ENCODE data around the gene FGF12. TPM values are rescaled to one million over a fixed set of nuclear protein-coding genes. Genes with fewer than 3 reads are reported as not detected.

FGF12 gene
- total RNA-seq, 8 experiments from 2014 or later = 8.2 to 173 (median 21.6) TPM

GRCh38 chr3:192275741-192276355 lies 451.5 kb downstream of the FGF12 start:
- H3K27ac ChIP-seq = no peak overlapping the region
- H3K4me1 ChIP-seq (replicated peaks in 1 of 2) = peaks cover 0 to 10% of the 10 kb centered on the region in 2 donors
- ATAC-seq (replicated peaks in 6 of 8) = peak in 1 of 8 experiments; percentile 8
- in situ Hi-C loops (cut with MboI; ENCODE audit: low pct_unique_long_range_greater_than_20kb in 2 of 9, low sequenced_read_pairs in 9 of 9, unreplicated experiment in 9 of 9) = no loop called here
- H3K4me3 ChIP-seq = no peak overlapping the region
- 21 to 89% (median 68%) methylated on average over 1 to 7 of the region's 7 CpGs for WGBS, 10 experiments

GRCh38 chr3:192273697-192274010 lies 453.7 kb downstream of the FGF12 start:
- in situ Hi-C loops (cut with MboI; ENCODE audit: low pct_unique_long_range_greater_than_20kb in 2 of 9, low sequenced_read_pairs in 9 of 9, unreplicated experiment in 9 of 9) = no loop called here
- H3K27ac ChIP-seq = no peak overlapping the region
- 4 to 100% (median 87%) methylated on average over 1 to 3 of the region's 3 CpGs for WGBS, 10 experiments
- H3K4me1 ChIP-seq (replicated peaks in 1 of 2) = peaks cover 0 to 10% of the 10 kb centered on the region in 2 donors
- ATAC-seq (replicated peaks in 6 of 8) = no peak
- H3K4me3 ChIP-seq = no peak overlapping the region

- Histone ChIP-seq H3K4me1 (replicated peaks in 1 of 2) (peaks cover 0 to 10% of the 10 kb centered on the region in 2 donors), H3K27ac (no peak overlapping the region), H3K4me3 (no peak overlapping the region)
- WGBS, 10 experiments = 0 to 100% (median 64%) methylated on average over 1 to 3 of the region's 3 CpGs
- peak in 3 of 8 experiments; percentile 20 to 91 (median 25) for ATAC-seq (replicated peaks in 6 of 8)
- in situ Hi-C loops (cut with MboI; ENCODE audit: low pct_unique_long_range_greater_than_20kb in 2 of 9, low sequenced_read_pairs in 9 of 9, unreplicated experiment in 9 of 9) = no loop called here
Measured at GRCh38 chr3:192273001-192273696, 454.2 kb downstream of the FGF12 start.

- in situ Hi-C loops (cut with MboI; ENCODE audit: low pct_unique_long_range_greater_than_20kb in 2 of 9, low sequenced_read_pairs in 9 of 9, unreplicated experiment in 9 of 9) = no loop called here
- peaks cover 0 to 29% of the 10 kb centered on the region in 2 donors for H3K4me1 ChIP-seq (replicated peaks in 1 of 2)
- WGBS, 10 experiments = 4 to 66% (median 31%) methylated on average over 2 to 4 of the region's 4 CpGs; no CpG with 5 or more reads in 5 of the 10 experiments
- peak in 2 of 8 experiments; percentile 19 to 22 for ATAC-seq (replicated peaks in 6 of 8)
- H3K4me3 ChIP-seq = no peak overlapping the region
- H3K27ac ChIP-seq = no peak overlapping the region
Measured at GRCh38 chr3:192262001-192262400, 465.3 kb downstream of the FGF12 start.

- ATAC-seq (replicated peaks in 6 of 8) = no peak
Measured at GRCh38 chr3:192261135-192261534, 466.2 kb downstream of the FGF12 start.

GRCh38 chr3:192260116-192261010 lies 467.0 kb downstream of the FGF12 start:
- H3K4me1 ChIP-seq (replicated peaks in 1 of 2) = peaks cover 0 to 15% of the 10 kb centered on the region in 2 donors
- 7 to 100% (median 96%) methylated on average over 1 to 5 of the region's 5 CpGs; no CpG with 5 or more reads in 1 of the 10 experiments for WGBS, 10 experiments
- in situ Hi-C loops (cut with MboI; ENCODE audit: low pct_unique_long_range_greater_than_20kb in 2 of 9, low sequenced_read_pairs in 9 of 9, unreplicated experiment in 9 of 9) = no loop called here
- H3K27ac ChIP-seq = no peak overlapping the region
- ATAC-seq (replicated peaks in 6 of 8) = peak in 3 of 8 experiments; percentile 74 to 91 (median 76)
- H3K4me3 ChIP-seq = no peak overlapping the region

More at GRCh38 chr3:192261135-192261534, 466.2 kb downstream of the FGF12 start:
- Histone ChIP-seq H3K4me3 (no peak overlapping the region), H3K4me1 (replicated peaks in 1 of 2) (peaks cover 0 to 21% of the 10 kb centered on the region in 2 donors), H3K27ac (no peak overlapping the region)
- in situ Hi-C loops (cut with MboI; ENCODE audit: low pct_unique_long_range_greater_than_20kb in 2 of 9, low sequenced_read_pairs in 9 of 9, unreplicated experiment in 9 of 9) = no loop called here
- 0 to 100% (median 83%) methylated on average over 1 to 2 of the region's 3 CpGs; no CpG with 5 or more reads in 2 of the 10 experiments for WGBS, 10 experiments

- WGBS, 10 experiments = 5 to 100% (median 85%) methylated on average over 1 to 3 of the region's 3 CpGs; no CpG with 5 or more reads in 3 of the 10 experiments
- Histone ChIP-seq H3K4me1 (replicated peaks in 1 of 2) (peaks cover 0 to 13% of the 10 kb centered on the region in 2 donors), H3K27ac (no peak overlapping the region), H3K4me3 (no peak overlapping the region)
- ATAC-seq (replicated peaks in 6 of 8) = no peak
- in situ Hi-C loops (cut with MboI; ENCODE audit: low pct_unique_long_range_greater_than_20kb in 2 of 9, low sequenced_read_pairs in 9 of 9, unreplicated experiment in 9 of 9) = no loop called here
Measured at GRCh38 chr3:192259661-192260060, 467.7 kb downstream of the FGF12 start.

GRCh38 chr3:192258721-192259120 lies 468.6 kb downstream of the FGF12 start:
- 23 to 100% (median 79%) methylated on average over 2 to 6 of the region's 6 CpGs; no CpG with 5 or more reads in 1 of the 10 experiments for WGBS, 10 experiments
- ATAC-seq (replicated peaks in 6 of 8) = no peak
- no peak overlapping the region for H3K4me3 ChIP-seq
- H3K4me1 ChIP-seq (replicated peaks in 1 of 2) = peaks cover 0 to 13% of the 10 kb centered on the region in 2 donors
- H3K27ac ChIP-seq = no peak overlapping the region
- in situ Hi-C loops (cut with MboI; ENCODE audit: low pct_unique_long_range_greater_than_20kb in 2 of 9, low sequenced_read_pairs in 9 of 9, unreplicated experiment in 9 of 9) = no loop called here

- peak in 1 of 8 experiments; percentile 58 for ATAC-seq (replicated peaks in 6 of 8)
- H3K27ac ChIP-seq = no peak overlapping the region
- 8 to 90% (median 67%) methylated on average over 1 to 2 of the region's 2 CpGs; no CpG with 5 or more reads in 1 of the 10 experiments for WGBS, 10 experiments
- in situ Hi-C loops (cut with MboI; ENCODE audit: low pct_unique_long_range_greater_than_20kb in 2 of 9, low sequenced_read_pairs in 9 of 9, unreplicated experiment in 9 of 9) = no loop called here
- no peak overlapping the region for H3K4me3 ChIP-seq
- peaks cover 0 to 13% of the 10 kb centered on the region in 2 donors for H3K4me1 ChIP-seq (replicated peaks in 1 of 2)
Measured at GRCh38 chr3:192255839-192256238, 471.5 kb downstream of the FGF12 start.

- ATAC-seq (replicated peaks in 6 of 8) = no peak
- 7 to 100% (median 90%) methylated on average over 1 to 3 of the region's 3 CpGs for WGBS, 10 experiments
- H3K27ac ChIP-seq = no peak overlapping the region
- no peak overlapping the region for H3K4me3 ChIP-seq
- in situ Hi-C loops (cut with MboI; ENCODE audit: low pct_unique_long_range_greater_than_20kb in 2 of 9, low sequenced_read_pairs in 9 of 9, unreplicated experiment in 9 of 9) = no loop called here
- peaks cover 0 to 7% of the 10 kb centered on the region in 2 donors for H3K4me1 ChIP-seq (replicated peaks in 1 of 2)
Measured at GRCh38 chr3:192253138-192253887, 474.0 kb downstream of the FGF12 start.

- in situ Hi-C loops (cut with MboI; ENCODE audit: low pct_unique_long_range_greater_than_20kb in 2 of 9, low sequenced_read_pairs in 9 of 9, unreplicated experiment in 9 of 9) = no loop called here
- Histone ChIP-seq H3K4me1 (replicated peaks in 1 of 2) (peaks cover 0 to 8% of the 10 kb centered on the region in 2 donors), H3K27ac (no peak overlapping the region), H3K4me3 (no peak overlapping the region)
- ATAC-seq (replicated peaks in 6 of 8) = peak in 5 of 8 experiments; percentile 84 to 99 (median 89)
- 0 to 67% (median 13%) methylated on average over 1 to 3 of the region's 3 CpGs for WGBS, 10 experiments
Measured at GRCh38 chr3:192249516-192249915, 477.8 kb downstream of the FGF12 start.

GRCh38 chr3:192246847-192247559 lies 480.3 kb downstream of the FGF12 start:
- Histone ChIP-seq H3K4me1 (replicated peaks in 1 of 2) (peaks cover 0 to 8% of the 10 kb centered on the region in 2 donors), H3K27ac (no peak overlapping the region), H3K4me3 (no peak overlapping the region)
- ATAC-seq (replicated peaks in 6 of 8) = no peak
- in situ Hi-C loops (cut with MboI; ENCODE audit: low pct_unique_long_range_greater_than_20kb in 2 of 9, low sequenced_read_pairs in 9 of 9, unreplicated experiment in 9 of 9) = no loop called here
- WGBS, 10 experiments = 100% methylated on average over 1 of the region's 1 CpG; no CpG with 5 or more reads in 7 of the 10 experiments

Measured in motor neuron (in vitro differentiated cells).